ENCODE results near the gene SMIM36. TPM values are rescaled to one million over a fixed set of nuclear protein-coding genes. Genes with fewer than 3 reads are reported as not detected.
"Not testable (repeated sequence)": the region's sequence is repeated elsewhere in the genome, so short reads cannot be mapped to it uniquely, and the experiment has no call there.

Gene SMIM36
- total RNA-seq, 1 experiment from 2014 or later = not detected

- DNase-seq (ENCODE audit: low read depth, low spot score) = no peak
Measured at GRCh38 chr17:55444471-55445441, 66.5 kb downstream of the SMIM36 start.

GRCh38 chr17:55443904-55444303, 67.3 kb downstream of the SMIM36 start:
- in situ Hi-C loops (cut with HindIII; ENCODE audit: low pct_unique_long_range_greater_than_20kb, low sequenced_read_pairs) = no loop called here
- no peak for DNase-seq (ENCODE audit: low read depth, low spot score)

More at GRCh38 chr17:55444471-55445441, 66.5 kb downstream of the SMIM36 start:
- in situ Hi-C loops (cut with HindIII; ENCODE audit: low pct_unique_long_range_greater_than_20kb, low sequenced_read_pairs) = no loop called here

GRCh38 chr17:55442953-55443683, 68.1 kb downstream of the SMIM36 start:
- in situ Hi-C loops (cut with HindIII; ENCODE audit: low pct_unique_long_range_greater_than_20kb, low sequenced_read_pairs) = no loop called here

GRCh38 chr17:55442462-55442861, 68.8 kb downstream of the SMIM36 start:
- no peak for DNase-seq (ENCODE audit: low read depth, low spot score)
- in situ Hi-C loops (cut with HindIII; ENCODE audit: low pct_unique_long_range_greater_than_20kb, low sequenced_read_pairs) = no loop called here

More at GRCh38 chr17:55442953-55443683, 68.1 kb downstream of the SMIM36 start:
- DNase-seq (ENCODE audit: low read depth, low spot score) = no peak

DNA sequence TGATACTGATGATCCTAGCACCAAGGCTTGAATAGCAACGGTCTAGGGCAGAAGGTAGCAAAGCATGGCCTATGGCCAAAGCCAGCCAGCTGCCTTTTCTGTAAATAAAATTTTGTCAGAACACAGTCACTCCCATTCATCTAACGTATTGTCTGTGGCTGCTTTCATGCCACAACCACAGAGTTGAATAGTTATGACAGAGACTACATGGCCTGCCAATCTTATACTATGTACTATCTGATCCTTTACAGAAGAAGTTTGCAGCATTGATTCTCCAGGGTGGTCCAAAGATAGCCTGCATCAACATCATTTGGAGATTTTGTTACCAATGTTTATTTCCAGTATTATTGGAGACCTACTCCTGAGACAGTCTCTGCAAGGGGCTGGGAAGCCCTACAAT, 69.7 kb downstream of the SMIM36 start:
- no peak for DNase-seq (ENCODE audit: low read depth, low spot score)
- in situ Hi-C loops (cut with HindIII; ENCODE audit: low pct_unique_long_range_greater_than_20kb, low sequenced_read_pairs) = no loop called here

GRCh38 chr17:55440391-55440790, 70.9 kb downstream of the SMIM36 start:
- no peak for DNase-seq (ENCODE audit: low read depth, low spot score)
- in situ Hi-C loops (cut with HindIII; ENCODE audit: low pct_unique_long_range_greater_than_20kb, low sequenced_read_pairs) = no loop called here

- in situ Hi-C loops (cut with HindIII; ENCODE audit: low pct_unique_long_range_greater_than_20kb, low sequenced_read_pairs) = no loop called here
- no peak for DNase-seq (ENCODE audit: low read depth, low spot score)
Measured at GRCh38 chr17:55437159-55437605, 74.1 kb downstream of the SMIM36 start.

DNA sequence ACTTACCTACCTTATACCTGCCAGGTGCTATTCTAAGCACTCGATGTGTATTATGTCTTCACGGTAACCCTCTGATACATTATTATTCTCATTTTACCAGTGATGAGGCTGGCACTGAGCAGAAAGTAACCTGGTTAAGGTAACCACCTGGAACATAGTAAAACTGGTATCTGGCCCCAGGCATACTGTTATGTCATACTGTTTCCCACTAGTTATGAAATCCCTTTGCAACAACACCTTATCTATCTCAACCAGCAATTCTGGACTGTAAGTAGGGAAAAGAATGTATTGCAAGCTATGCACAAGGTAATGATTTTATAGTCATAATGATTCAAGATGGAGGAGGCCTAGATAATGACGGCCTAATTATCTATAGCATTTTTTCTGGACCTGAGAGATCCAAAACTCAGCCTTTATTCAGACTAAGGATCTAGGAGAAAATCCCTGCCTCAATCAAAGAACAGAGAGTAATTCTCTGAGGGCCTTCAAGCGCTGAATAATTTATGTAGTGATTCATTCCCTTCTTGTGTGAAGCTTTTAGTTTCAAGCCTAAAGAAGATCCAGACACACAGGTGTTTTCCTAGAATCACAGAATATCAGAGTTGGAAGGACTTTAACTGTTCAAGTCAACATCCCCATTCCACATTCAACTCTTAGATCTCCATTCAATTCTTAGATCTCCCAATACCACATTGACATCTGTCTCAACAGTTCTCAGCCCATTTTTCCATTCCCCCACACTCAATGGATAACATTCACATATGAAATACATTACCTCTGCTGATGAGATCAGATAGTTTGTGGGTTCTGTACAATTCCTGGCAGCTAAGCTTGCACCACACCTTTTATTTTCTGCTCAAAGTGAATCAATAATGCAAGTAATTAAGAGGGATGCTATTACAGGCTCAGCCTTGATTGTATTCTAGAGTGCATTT, 74.8 kb downstream of the SMIM36 start:
- no peak for DNase-seq (ENCODE audit: low read depth, low spot score)
- in situ Hi-C loops (cut with HindIII; ENCODE audit: low pct_unique_long_range_greater_than_20kb, low sequenced_read_pairs) = no loop called here

GRCh38 chr17:55435408-55435807, 75.8 kb downstream of the SMIM36 start:
- no peak for DNase-seq (ENCODE audit: low read depth, low spot score)
- in situ Hi-C loops (cut with HindIII; ENCODE audit: low pct_unique_long_range_greater_than_20kb, low sequenced_read_pairs) = no loop called here

- DNase-seq (ENCODE audit: low read depth, low spot score) = no peak
- in situ Hi-C loops (cut with HindIII; ENCODE audit: low pct_unique_long_range_greater_than_20kb, low sequenced_read_pairs) = no loop called here
Measured at GRCh38 chr17:55434721-55435120, 76.5 kb downstream of the SMIM36 start.

GRCh38 chr17:55433629-55434422, 77.4 kb downstream of the SMIM36 start:
- peak; percentile 65 for DNase-seq (ENCODE audit: low read depth, low spot score)
- in situ Hi-C loops (cut with HindIII; ENCODE audit: low pct_unique_long_range_greater_than_20kb, low sequenced_read_pairs) = no loop called here

- in situ Hi-C loops (cut with HindIII; ENCODE audit: low pct_unique_long_range_greater_than_20kb, low sequenced_read_pairs) = no loop called here
- no peak for DNase-seq (ENCODE audit: low read depth, low spot score)
Measured at GRCh38 chr17:55433029-55433628, 78.1 kb downstream of the SMIM36 start.

DNA sequence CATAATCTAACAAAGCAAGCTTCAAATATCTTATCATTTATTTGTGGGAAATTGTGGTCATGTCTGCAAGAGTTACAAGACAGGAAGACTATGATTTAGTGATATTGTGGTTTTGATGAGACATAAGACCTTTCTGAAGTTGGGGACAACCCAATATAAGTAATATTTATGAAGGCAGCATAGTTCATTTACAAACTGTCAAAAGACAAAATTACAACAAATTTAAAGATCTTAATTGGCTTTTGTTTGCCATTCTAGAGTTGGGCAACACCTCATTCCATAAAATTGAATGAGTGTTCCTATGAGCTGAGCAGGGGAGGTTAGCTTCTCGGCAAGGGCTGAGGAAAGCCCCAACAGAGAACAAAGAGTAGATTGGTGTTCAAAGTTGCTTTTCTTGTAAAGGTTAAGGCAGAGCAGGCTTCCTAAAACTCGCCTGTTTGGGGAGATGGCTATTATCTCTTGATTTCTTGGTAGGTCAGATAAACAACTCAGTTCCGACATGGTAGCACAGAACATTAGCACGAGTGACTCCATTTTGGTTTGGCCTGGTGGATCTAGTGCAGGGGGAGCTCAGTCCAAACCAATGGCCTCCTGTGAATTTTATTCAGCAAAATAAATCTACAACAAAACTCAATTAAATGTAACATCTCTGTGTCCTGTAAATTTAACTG, 78.8 kb downstream of the SMIM36 start:
- no peak for DNase-seq (ENCODE audit: low read depth, low spot score)
- in situ Hi-C loops (cut with HindIII; ENCODE audit: low pct_unique_long_range_greater_than_20kb, low sequenced_read_pairs) = no loop called here

- in situ Hi-C loops (cut with HindIII; ENCODE audit: low pct_unique_long_range_greater_than_20kb, low sequenced_read_pairs); DNase-seq (ENCODE audit: low read depth, low spot score): not testable (repeated sequence)
Measured at GRCh38 chr17:55431914-55432313, 79.3 kb downstream of the SMIM36 start.

DNA sequence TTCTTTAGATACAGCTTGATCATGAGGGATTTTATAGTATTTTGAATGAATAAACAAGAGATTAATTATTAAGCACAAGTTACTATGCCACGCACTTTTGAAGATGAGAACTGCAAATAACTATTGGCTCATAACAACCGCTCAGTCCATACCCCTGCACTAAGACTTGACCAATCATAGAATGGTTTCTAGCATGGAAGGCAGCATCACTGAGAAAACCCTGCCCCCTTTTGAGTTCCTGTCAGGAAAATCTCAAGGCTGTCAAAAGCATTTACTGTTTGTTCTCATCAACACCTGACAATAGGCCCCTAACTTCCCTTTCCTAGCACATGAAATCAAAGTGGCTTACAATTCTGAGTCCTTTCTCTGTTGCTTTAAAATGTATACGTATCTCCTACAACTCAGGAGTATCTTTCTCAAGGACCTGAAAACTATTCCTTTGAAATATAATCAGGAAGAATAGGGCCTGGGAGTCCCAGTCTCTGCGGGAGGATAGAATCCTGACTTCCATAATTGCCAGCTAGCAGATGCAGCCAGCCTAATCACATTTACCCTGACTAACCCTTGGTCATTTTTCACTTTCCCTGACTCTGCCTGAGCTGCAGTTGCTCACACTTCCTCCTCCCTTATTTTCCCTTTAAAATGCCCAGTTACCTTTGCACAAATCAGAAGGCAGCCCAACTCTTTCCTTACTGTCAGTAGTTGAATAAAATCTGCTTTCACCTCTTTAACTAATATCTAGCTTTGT, 80.5 kb downstream of the SMIM36 start:
- DNase-seq (ENCODE audit: low read depth, low spot score) = no peak
- in situ Hi-C loops (cut with HindIII; ENCODE audit: low pct_unique_long_range_greater_than_20kb, low sequenced_read_pairs) = no loop called here

All from SK-MEL-5 (cell line).